MCF 10A (cell line): ENCODE results near the gene EGF. TPM values are rescaled to one million over a fixed set of nuclear protein-coding genes. Genes with fewer than 3 reads are reported as not detected.

ENCODE experiments used
- BruUV-seq: library from RNA; stranded (reverse); fragments of 400-500 nt; replicated peaks from 2 replicates; lab custom pipeline; 2021; lab: Mats Ljungman, UMichigan
- CTCF ChIA-PET: fragments of 300-600 bp; sonication (Branson Sonifier 250); formaldehyde crosslinking; extraction: SDS; loops from one replicate; lab custom pipeline; 2021; ENCODE audit warnings: antibody characterized with exemption, inconsistent platforms; lab: Yijun Ruan, JAX
- POLR2A ChIA-PET: fragments of 300-600, 350-650 bp; sonication (Branson Sonifier 250); formaldehyde crosslinking; extraction: SDS; loops from one replicate; lab custom pipeline; 2020; ENCODE audit warnings: antibody characterized with exemption, inconsistent platforms; lab: Yijun Ruan, JAX
- DNase-seq: peaks from one replicate; pipeline ENCODE4 v3.0.0-alpha.2; 2018; ENCODE audit not compliant: unreplicated experiment
- H3K27ac Mint-ChIP-seq: one replicate; pipeline ENCODE4 v1.8.0; 2022; ENCODE audit warnings: mild to moderate bottlenecking, low read depth, mixed read lengths; ENCODE audit not compliant: unreplicated experiment
- H3K27me3 Mint-ChIP-seq: one replicate; pipeline ENCODE4 v1.8.0; 2022; ENCODE audit warnings: mixed read lengths; ENCODE audit not compliant: insufficient read depth, unreplicated experiment
- H3K36me3 Mint-ChIP-seq: one replicate; pipeline ENCODE4 v1.8.0; 2022; ENCODE audit warnings: mild to moderate bottlenecking, moderate library complexity, mixed read lengths; ENCODE audit not compliant: insufficient read depth, unreplicated experiment
- H3K4me1 Mint-ChIP-seq: one replicate; pipeline ENCODE4 v1.8.0; 2022; ENCODE audit warnings: mixed read lengths; ENCODE audit not compliant: insufficient read depth, unreplicated experiment
- H3K4me3 Mint-ChIP-seq: one replicate; pipeline ENCODE4 v1.8.0; 2022; ENCODE audit warnings: mild to moderate bottlenecking, moderate library complexity, mixed read lengths; ENCODE audit not compliant: unreplicated experiment
- H3K9me3 Mint-ChIP-seq: one replicate; pipeline ENCODE4 v1.8.0; 2022; ENCODE audit warnings: mixed read lengths; ENCODE audit not compliant: unreplicated experiment
- intact Hi-C: fragments of 100-400 bp; cut with micrococcal nuclease; formaldehyde crosslinking; loops from 2 replicates; pipeline ENCODE4 v1.14.1; 2022
- total RNA-seq: library from RNA; stranded (reverse); gene quantifications from 2 replicates; pipeline ENCODE4 v1.2.3, GENCODE V29; 2022
- TF ChIP-seq, protein P1 (sequence below): fragments of 200-600 bp; IDR thresholded peaks from one replicate; pipeline ENCODE4 v1.8.0; 2022; ENCODE audit warnings: antibody characterized with exemption, mild to moderate bottlenecking; ENCODE audit not compliant: unreplicated experiment

The EGF gene
- total RNA-seq, 1 experiment from 2014 or later = 0.12 TPM

DNA sequence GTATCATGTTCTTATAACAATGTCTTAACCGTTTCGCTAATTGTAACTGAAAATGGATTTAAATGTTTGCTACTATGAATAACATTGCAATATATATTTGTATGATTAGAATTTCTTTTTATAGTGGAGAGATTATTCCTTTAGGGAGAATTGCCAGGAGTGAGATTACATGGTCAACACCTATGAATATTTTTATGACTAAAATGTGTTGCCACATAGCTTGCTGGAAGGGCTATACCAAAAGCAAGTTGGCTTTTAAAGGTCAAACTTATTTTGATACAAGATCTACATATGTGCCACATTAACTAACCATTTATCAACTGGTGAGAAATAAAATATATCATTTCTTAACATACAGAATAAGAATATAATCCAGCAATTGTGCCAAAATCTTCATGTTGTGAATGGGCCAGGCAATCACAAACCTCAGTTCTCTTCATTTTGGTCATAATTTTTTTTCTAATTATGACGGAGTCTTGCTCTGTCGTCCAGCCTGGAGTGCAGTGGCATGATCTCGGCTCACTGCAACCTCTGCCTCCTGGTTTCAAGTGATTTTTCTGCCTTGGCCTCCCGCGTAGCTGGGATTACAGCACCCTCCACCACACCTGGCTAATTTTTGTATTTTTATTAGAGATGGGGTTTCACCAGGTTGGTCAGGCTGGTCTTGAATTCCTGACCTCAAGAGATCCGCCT lies 10.0 kb upstream of the EGF start:
- POLR2A ChIA-PET = no interaction called here
- no peaks in the 10 kb centered on the region for H3K9me3 Mint-ChIP-seq
- no peaks in the 10 kb centered on the region for H3K4me1 Mint-ChIP-seq
- CTCF ChIA-PET = no interaction called here
- no peak for DNase-seq
- intact Hi-C loops = no loop called here
- no peak overlapping the region for H3K4me3 Mint-ChIP-seq
- TF ChIP-seq, protein P1, sequence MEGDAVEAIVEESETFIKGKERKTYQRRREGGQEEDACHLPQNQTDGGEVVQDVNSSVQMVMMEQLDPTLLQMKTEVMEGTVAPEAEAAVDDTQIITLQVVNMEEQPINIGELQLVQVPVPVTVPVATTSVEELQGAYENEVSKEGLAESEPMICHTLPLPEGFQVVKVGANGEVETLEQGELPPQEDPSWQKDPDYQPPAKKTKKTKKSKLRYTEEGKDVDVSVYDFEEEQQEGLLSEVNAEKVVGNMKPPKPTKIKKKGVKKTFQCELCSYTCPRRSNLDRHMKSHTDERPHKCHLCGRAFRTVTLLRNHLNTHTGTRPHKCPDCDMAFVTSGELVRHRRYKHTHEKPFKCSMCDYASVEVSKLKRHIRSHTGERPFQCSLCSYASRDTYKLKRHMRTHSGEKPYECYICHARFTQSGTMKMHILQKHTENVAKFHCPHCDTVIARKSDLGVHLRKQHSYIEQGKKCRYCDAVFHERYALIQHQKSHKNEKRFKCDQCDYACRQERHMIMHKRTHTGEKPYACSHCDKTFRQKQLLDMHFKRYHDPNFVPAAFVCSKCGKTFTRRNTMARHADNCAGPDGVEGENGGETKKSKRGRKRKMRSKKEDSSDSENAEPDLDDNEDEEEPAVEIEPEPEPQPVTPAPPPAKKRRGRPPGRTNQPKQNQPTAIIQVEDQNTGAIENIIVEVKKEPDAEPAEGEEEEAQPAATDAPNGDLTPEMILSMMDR = no peak
- no peak overlapping the region for H3K27ac Mint-ChIP-seq
- no TSS peak for BruUV-seq
- no peaks in the 10 kb centered on the region for H3K27me3 Mint-ChIP-seq
- no peaks in the 10 kb centered on the region for H3K36me3 Mint-ChIP-seq

DNA sequence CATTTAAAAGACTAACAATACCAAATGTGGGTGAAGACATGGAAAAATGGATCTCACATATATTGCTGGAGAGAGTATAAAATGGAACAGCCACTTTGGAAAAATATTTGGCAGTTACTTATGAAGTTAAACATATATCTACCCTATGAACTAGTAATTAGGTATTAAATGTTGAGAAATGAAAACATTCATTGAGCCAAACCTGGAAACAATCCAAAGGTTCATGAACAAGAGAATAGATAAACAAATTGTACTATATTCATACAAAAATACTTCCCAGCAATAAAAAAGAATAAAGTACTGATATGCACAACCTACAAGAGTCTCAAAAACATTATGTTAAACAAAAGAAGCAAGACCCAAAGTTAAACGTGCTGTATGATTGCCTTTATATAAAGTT lies 4.0 kb upstream of the EGF start:
- intact Hi-C loops = no loop called here
- no peak overlapping the region for H3K4me3 Mint-ChIP-seq
- no peaks in the 10 kb centered on the region for H3K27me3 Mint-ChIP-seq
- no peak overlapping the region for H3K27ac Mint-ChIP-seq
- TF ChIP-seq, protein P1 = no peak
- H3K9me3 Mint-ChIP-seq = no peaks in the 10 kb centered on the region
- H3K36me3 Mint-ChIP-seq = no peaks in the 10 kb centered on the region
- BruUV-seq = no TSS peak
- H3K4me1 Mint-ChIP-seq = peaks cover 11% of the 10 kb centered on the region
- ChIA-PET CTCF (no interaction called here), POLR2A (no interaction called here)
- peak; percentile 20 for DNase-seq

DNA sequence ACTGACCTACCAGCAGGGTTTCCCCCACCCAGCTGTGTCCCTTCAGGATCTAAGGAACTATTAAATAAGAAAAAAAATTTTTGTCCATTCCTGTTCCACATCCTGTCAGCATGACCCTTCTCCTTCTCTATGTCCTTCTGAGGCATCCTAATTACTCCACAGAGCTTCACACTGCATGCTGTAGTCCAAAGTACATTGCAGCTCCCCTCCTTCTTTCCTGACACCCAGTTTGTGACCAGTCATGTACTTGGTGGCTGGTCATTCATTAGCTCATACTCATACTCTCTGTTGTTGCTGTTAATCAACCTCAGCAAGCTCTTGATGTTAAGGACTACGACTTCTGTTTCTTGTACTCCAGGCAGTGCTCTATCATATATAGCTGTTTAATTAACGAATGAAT lies 2.4 kb upstream of the EGF start:
- Mint-ChIP-seq H3K4me1 (peaks cover 11% of the 10 kb centered on the region), H3K9me3 (no peaks in the 10 kb centered on the region), H3K36me3 (no peaks in the 10 kb centered on the region), H3K27ac (no peak overlapping the region), H3K27me3 (no peaks in the 10 kb centered on the region), H3K4me3 (no peak overlapping the region)
- BruUV-seq = no TSS peak
- DNase-seq = no peak
- ChIA-PET CTCF (interaction anchor here (0.6 to 1.0 kb wide), 4 partner anchors 10 to 481 kb away, joined by 3 to 4 read pairs (median 3); no protein-coding TSS in a partner anchor), POLR2A (no interaction called here)
- TF ChIP-seq, protein P1 = no peak
- intact Hi-C loops = no loop called here

DNA sequence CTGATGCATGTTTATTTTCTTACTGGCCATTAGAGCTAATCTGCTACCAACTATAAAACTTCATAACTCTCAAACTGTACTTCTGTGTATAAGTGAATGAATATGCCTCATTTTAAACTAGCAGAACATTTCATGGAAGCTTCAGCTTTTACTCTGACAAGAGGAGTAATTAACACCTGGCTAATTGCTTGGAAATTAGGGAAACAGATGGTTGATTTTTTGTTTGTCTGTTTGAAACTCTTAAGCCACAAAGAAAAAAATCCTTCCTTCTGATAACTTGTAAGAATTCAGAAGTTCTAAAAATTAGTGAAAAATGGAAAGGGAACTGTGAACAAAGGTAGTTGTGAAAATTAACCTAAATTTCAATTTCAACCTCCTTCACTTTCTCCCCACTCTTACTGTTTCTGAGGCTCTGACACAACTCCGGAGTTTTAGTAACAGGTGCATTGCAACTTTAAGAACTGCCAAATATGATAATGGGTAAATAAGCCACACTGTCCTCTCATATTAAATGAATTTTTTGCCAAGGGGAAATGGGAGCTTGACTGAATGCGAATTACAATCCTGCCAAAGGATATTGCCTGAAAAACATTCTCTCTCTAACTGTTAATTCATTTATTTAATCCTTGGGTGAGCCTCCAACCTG lies 1.0 kb downstream of the EGF start:
- H3K27me3 Mint-ChIP-seq = no peaks in the 10 kb centered on the region
- no peak for DNase-seq
- ChIA-PET CTCF (interaction anchor here (0.6 to 1.3 kb wide), 2 partner anchors 67 to 508 kb away, joined by 3 to 4 read pairs; no protein-coding TSS in a partner anchor), POLR2A (no interaction called here)
- no TSS peak for BruUV-seq
- H3K36me3 Mint-ChIP-seq = no peaks in the 10 kb centered on the region
- TF ChIP-seq, protein P1 = no peak
- peaks cover 9% of the 10 kb centered on the region for H3K4me1 Mint-ChIP-seq
- H3K9me3 Mint-ChIP-seq = no peaks in the 10 kb centered on the region
- H3K4me3 Mint-ChIP-seq = no peak overlapping the region
- no peak overlapping the region for H3K27ac Mint-ChIP-seq
- intact Hi-C loops = no loop called here
